ENCODE measurements around the gene TIMM23B.
"Not testable (repeated sequence)": the region's sequence is repeated elsewhere in the genome, so short reads cannot be mapped to it uniquely, and the experiment has no call there.

TIMM23B gene, protein sequence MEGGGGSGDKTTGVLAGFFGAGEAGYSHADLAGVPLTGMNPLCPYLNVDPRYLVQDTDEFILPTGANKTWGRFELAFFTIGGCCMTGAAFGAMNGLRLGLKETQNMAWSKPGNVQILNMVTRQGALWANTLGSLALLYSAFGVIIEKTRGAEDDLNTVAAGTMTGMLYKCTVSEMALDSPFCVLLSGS

GRCh38 chr10:49941447-49942338, at the start of gene TIMM23B, which contains the start of gene PARG:
TIMM23B (plus strand) TSS chr10:49942053; CDS start chr10:49942195, 142 bp downstream.
PARG (minus strand) TSS chr10:49942027; CDS start chr10:49941725, 302 bp downstream.
- peak; percentile 78 to 80 for DNase-seq

GRCh38 chr10:49899999-49900398, 41.9 kb upstream of the TIMM23B start:
- DNase-seq: not testable (repeated sequence)

DNA sequence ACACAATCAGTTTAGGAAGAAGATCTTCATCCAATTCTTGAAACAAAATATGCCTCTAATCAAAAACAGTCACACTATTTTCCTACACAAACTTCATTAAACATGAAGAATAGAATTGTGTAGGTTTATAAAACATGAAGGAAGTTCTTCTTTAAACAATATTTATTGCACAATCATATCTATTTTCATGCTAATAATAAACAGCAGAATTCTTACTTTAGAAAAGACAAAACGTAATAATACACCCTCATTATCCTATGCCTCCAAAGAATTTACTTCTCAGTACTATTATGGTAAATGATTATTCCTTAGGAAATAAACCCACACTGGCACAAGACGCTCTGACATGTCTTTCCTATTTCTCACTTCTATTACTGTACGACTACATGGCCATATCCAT, 41.4 kb upstream of the TIMM23B start:
- not testable (repeated sequence) for DNase-seq

GRCh38 chr10:49903829-49904228, 38.0 kb upstream of the TIMM23B start:
- not testable (repeated sequence) for DNase-seq

- not testable (repeated sequence) for DNase-seq
Measured at GRCh38 chr10:49908290-49909080, 33.4 kb upstream of the TIMM23B start.

- not testable (repeated sequence) for DNase-seq
Measured at GRCh38 chr10:49910295-49910694, 31.6 kb upstream of the TIMM23B start.

GRCh38 chr10:49916451-49916850, 25.4 kb upstream of the TIMM23B start:
- not testable (repeated sequence) for DNase-seq

DNA sequence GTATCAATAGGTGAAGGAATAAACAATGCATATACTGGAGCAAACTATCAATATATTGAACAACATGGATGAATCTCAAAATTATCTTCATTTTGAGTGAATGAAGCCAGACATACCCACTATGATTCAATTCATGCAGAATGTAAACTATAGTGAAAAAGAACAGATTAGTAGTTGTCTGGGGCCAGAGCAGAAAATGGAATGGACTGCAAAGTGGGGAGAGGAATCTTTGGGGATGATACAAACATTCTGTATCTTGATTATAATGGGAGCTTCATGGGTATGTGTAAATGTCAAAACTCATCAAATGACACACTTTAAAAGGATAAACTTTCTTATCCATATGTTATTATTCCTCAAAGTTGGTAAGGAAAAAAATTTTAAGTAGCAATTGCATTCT, 23.9 kb upstream of the TIMM23B start:
- DNase-seq: not testable (repeated sequence)

DNA sequence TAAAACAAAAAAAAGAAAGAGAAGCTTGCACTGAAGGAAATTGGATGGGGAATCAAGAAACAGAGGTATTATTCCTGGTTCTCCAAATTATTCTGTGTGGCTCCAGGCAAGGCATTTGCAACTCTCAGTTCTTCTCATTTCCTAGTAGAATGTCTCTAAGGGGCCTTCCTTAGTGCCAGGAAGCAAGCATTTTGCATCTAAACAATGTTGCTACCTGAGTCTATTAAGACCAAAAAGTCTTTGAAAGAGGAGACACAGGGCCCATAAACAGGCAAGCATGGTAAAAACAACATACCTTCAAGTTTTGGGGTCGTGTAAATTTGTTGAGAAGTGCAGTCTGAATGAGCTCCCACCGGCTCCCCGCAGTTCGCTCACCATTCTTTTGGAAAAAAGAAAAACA, 19.8 kb upstream of the TIMM23B start:
- DNase-seq: not testable (repeated sequence)

- DNase-seq: not testable (repeated sequence)
Measured at GRCh38 chr10:49923572-49923971, 18.3 kb upstream of the TIMM23B start.

DNA sequence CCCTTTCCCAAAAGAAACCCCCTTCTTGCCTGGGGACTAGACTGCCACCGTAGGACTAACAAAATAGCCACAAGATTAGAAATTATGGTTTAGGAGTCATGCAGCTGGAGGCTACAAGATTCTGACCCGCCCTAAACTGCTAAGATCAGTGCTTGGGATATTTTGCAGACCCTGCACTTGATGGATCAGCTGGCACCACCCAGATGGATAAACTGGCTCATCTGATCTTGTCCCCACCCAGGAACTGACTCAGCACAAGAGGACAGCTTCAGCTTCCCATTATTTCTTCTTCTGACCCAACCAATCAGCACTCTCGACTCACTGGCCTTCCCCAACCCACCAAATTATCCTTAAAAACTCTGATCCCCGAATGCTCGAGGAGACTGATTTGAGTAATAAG, 10.6 kb upstream of the TIMM23B start:
- DNase-seq: not testable (repeated sequence)

DNA sequence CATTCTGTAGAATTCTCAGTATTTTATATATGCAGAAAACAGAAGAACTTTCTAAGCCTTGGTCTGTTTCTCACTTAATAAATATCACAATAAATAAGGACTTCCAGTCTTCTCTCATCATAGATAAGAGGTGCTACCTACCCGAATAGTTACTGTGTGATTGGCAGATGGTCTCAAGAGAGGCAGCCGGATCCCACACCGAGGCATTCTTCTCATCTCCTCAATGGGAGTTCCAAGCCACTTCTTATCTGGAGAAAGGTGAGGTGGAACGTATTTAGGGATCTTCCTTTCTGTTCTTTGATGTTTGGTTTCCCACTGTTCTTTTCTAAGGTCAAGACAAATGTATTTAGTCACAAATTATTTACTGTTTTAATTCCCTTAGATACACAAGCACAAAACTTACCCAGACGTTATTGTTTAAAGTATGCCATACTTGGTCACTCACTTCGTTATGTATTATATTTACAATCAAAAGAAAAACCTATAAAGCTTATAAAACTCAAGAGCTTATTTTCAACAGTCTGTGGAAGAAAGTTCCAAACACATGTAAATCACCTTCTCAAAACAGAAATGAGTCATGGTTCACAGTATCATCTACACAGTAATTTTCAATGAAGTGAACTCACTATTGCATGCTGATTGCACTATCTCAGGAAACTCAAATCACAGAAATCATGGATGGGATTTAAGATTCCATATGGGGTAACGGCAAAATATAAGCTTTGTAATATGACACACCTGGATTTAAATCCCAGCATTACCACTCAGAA, 9.7 kb upstream of the TIMM23B start:
- DNase-seq: not testable (repeated sequence)

- peak in 1 of 2 donors; percentile 15 for DNase-seq
Measured at GRCh38 chr10:49942339-49942705, 469 bp downstream of the TIMM23B start.

DNA sequence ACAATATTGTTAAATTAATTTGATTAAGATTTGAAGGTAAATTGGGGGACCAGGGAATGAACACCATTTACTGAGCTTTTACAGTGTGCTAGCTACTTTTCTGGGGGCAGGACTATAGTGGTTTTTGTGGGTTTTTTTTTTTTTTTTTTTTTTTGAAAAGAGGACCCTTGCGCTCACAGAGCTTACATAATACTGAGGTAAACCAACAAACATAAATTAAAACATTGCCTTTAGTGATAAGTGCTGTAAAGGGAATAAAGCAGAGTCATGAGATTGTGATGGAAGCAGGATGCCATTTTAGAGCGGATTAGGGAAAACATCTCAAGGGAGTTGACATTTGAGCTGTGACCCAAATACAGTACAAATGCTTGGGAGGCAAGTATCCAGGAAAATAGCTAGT, 1.8 kb downstream of the TIMM23B start:
- not testable (repeated sequence) for DNase-seq

GRCh38 chr10:49948142-49948541, 6.3 kb downstream of the TIMM23B start:
- DNase-seq: not testable (repeated sequence)

- not testable (repeated sequence) for DNase-seq
Measured at GRCh38 chr10:49948737-49949136, 6.9 kb downstream of the TIMM23B start.

GRCh38 chr10:49952006-49952405, 10.2 kb downstream of the TIMM23B start:
- not testable (repeated sequence) for DNase-seq

- DNase-seq: not testable (repeated sequence)
Measured at GRCh38 chr10:49953122-49953521, 11.3 kb downstream of the TIMM23B start.

- not testable (repeated sequence) for DNase-seq
Measured at GRCh38 chr10:49970331-49970857, 28.5 kb downstream of the TIMM23B start.

DNA sequence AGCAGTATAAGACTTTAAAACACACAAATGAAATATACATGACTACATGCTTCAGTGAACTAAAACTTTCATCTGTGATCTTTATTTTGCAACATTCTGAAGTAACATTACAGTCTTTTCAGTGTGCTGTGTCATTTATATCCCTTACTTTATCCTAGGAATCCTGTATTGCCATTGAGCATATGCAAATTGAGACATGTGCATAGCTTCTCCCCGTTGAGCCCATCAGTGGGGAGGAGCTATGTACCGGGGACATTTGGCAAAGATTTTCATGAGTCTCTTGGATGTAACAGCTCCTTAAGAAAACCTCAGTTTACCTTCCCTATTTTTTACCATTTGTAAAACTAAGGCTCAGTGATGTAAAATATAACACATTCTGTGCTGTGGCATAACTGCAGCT, 29.6 kb downstream of the TIMM23B start:
- DNase-seq: not testable (repeated sequence)

- DNase-seq: not testable (repeated sequence)
Measured at GRCh38 chr10:49972094-49972493, 30.2 kb downstream of the TIMM23B start.

DNA sequence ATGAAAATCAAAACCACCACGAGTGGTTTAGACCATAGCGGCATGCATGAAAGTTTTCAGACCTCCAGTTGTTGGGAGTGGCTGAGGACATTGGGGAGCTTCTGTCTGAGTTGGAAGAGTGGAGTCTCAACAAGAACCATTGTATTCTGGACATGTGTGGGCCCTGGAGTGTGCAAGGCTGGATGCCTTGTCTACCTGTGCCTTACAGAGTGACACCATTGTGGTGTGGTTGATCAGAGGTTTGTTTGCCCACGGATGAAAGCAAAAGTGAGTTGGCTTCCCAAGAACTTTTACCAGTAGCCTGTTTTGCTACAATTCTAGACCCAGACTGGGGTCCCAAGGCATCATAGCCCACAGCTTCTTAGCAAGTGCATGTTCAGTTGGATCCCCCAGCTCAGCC, 35.9 kb downstream of the TIMM23B start:
- DNase-seq: not testable (repeated sequence)

Measured in inflammatory macrophage treated with lipopolysaccharide for 1 hour (primary cell).